ENCODE measurements around the gene KRT74. TPM values are rescaled to one million over a fixed set of nuclear protein-coding genes. Genes with fewer than 3 reads are reported as not detected.

The KRT74 gene
- total RNA-seq, 1 experiment from 2014 or later: not detected

- Histone ChIP-seq H3K4me3 (ENCODE audit: low read depth in 2 of 2, low read length in 2 of 2) (no peak overlapping the region), H3K27me3 (ENCODE audit: control insufficient read depth, insufficient read depth, low read length) (peaks cover 15% of the 10 kb centered on the region), H3K36me3 (ENCODE audit: control insufficient read depth, insufficient read depth, low read length) (no peaks in the 10 kb centered on the region), H3K9me3 (ENCODE audit: control insufficient read depth, insufficient read depth, low read depth, low read length) (no peaks in the 10 kb centered on the region), H3K4me1 (ENCODE audit: control insufficient read depth, insufficient read depth, low read length) (no peaks in the 10 kb centered on the region), H3K27ac (ENCODE audit: low read length) (no peak overlapping the region)
- CTCF ChIA-PET: no interaction called here
- BruUV-seq (replicated peaks): no TSS peak
- intact Hi-C loops (cut with micrococcal nuclease; ENCODE audit: unreplicated experiment): no loop called here
- no peak for DNase-seq (ENCODE audit: low read depth, low spot score)
- no peak for ATAC-seq
- POLR2A ChIA-PET: no interaction called here
- TF ChIP-seq REST (IDR thresholded peaks at IDR 0.05; ENCODE audit: insufficient read depth in 1 of 2, low read depth in 2 of 2, low read length in 1 of 2): no peak
- no peak for TF ChIP-seq POLR2AphosphoS5 (IDR thresholded peaks at IDR 0.05; ENCODE audit: low read depth, low read length)
- no peak for TF ChIP-seq CTCF (IDR thresholded peaks at IDR 0.05)
- TF ChIP-seq TCF7L2 (IDR thresholded peaks at IDR 0.05; ENCODE audit: low read depth, low read length): no peak
- TF ChIP-seq SIN3A (IDR thresholded peaks at IDR 0.05; ENCODE audit: borderline replicate concordance, insufficient read depth, low read depth, low read length): no peak
- in situ Hi-C loops (cut with HindIII; ENCODE audit: low pct_unique_long_range_greater_than_20kb, low sequenced_read_pairs): no loop called here
Observed at GRCh38 chr12:52557476-52557875, 16.2 kb downstream of the KRT74 start.

GRCh38 chr12:52555577-52555976 lies 18.1 kb downstream of the KRT74 start:
- DNase-seq (ENCODE audit: low read depth, low spot score) (no peak), ATAC-seq (no peak)
- H3K4me3 ChIP-seq (ENCODE audit: low read depth in 2 of 2, low read length in 2 of 2): no peak overlapping the region
- H3K36me3 ChIP-seq (ENCODE audit: control insufficient read depth, insufficient read depth, low read length): no peaks in the 10 kb centered on the region
- H3K27me3 ChIP-seq (ENCODE audit: control insufficient read depth, insufficient read depth, low read length): peaks cover 13% of the 10 kb centered on the region
- no peaks in the 10 kb centered on the region for H3K9me3 ChIP-seq (ENCODE audit: control insufficient read depth, insufficient read depth, low read depth, low read length)
- no peak for TF ChIP-seq SIN3A (IDR thresholded peaks at IDR 0.05; ENCODE audit: borderline replicate concordance, insufficient read depth, low read depth, low read length)
- TF ChIP-seq TCF7L2 (IDR thresholded peaks at IDR 0.05; ENCODE audit: low read depth, low read length): no peak
- no peak for TF ChIP-seq CTCF (IDR thresholded peaks at IDR 0.05)
- TF ChIP-seq REST (IDR thresholded peaks at IDR 0.05; ENCODE audit: insufficient read depth in 1 of 2, low read depth in 2 of 2, low read length in 1 of 2): no peak
- H3K27ac ChIP-seq (ENCODE audit: low read length): no peak overlapping the region
- no TSS peak for BruUV-seq (replicated peaks)
- in situ Hi-C loops (cut with HindIII; ENCODE audit: low pct_unique_long_range_greater_than_20kb, low sequenced_read_pairs) (no loop called here), intact Hi-C loops (cut with micrococcal nuclease; ENCODE audit: unreplicated experiment) (no loop called here)
- ChIA-PET CTCF (no interaction called here), POLR2A (no interaction called here)
- no peaks in the 10 kb centered on the region for H3K4me1 ChIP-seq (ENCODE audit: control insufficient read depth, insufficient read depth, low read length)
